NCI-H1417 treated with DMSO at 0.1 percent for 48 hours (cell line): ENCODE data around the gene SLC16A13.

Experiments
- DNase-seq: peaks from one replicate; lab custom pipeline; 2025; lab: John Stamatoyannopoulos, UW

Gene SLC16A13

DNA sequence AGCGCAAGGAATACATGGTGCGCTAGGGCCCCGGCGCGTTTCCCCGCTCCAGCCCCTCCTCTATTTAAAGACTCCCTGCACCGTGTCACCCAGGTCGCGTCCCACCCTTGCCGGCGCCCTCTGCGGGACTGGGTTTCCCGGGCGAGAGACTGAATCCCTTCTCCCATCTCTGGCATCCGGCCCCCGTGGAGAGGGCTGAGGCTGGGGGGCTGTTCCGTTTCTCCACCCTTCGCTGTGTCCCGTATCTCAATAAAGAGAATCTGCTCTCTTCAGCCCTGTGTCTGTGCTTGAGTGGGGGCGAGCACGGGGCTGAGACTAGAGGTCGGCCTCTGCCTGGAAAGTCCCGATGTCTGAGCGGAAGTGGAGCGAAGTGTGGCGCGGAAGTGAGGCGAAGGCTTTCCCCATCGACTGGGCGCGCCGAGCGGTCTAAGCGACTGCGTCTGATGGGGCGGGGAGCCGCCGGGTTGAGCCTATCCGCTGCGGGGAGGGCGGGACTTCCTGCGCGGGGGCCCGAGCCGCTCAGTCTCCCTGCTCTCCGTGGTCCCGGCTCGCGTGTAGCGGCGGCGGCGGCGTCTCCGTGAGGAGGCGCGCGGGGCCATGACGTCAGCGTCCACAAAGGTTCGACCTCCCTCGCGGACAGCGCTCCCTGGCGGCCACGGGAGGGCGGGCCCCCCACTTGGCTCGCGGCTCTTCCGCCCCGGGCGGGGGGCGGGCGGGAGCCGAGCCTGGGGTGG is 21.4 kb upstream of the SLC16A13 start:
- peak; percentile 35 for DNase-seq

DNA sequence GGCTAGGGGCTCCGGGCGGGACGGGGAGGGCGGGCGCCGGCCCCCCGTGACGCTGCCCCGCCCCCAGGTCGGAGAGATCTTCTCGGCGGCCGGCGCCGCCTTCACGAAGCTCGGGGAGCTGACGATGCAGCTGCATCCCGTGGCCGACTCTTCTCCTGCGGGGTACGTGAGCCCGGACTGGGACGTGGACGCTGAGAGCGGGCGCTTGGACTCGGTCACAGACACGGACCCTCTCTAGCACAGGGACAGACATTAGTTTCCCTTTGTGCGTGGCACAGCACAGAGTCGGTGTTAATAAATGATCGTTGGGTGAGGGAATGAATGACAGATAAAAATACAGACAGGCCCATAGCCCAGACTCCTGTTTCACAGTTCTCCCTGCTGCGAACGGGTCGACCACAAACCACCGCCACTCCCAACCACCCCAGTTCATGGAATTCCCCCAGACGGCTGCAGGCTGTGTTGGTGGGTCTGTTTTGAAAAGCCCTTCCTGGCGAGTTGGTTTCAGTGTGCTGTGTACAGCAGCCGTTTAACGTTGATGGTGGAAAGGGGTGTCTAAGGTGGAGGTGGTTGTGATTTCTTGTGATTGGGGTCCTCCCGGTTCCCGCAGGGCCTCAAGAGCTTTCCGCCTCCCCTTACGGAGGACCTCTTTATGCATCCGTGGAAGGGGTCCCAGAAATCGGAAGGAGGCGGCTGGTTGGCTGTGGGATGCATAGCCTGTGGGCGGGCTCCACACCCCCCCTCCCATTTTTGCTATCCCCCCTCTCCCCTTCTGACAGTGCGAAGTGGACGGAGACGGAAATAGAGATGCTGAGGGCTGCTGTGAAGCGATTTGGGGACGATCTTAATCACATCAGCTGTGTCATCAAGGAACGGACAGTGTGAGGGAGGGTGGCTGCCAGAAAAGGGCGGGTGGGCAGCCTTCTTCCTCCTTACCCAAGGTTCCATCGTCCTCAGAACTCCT is 20.5 kb upstream of the SLC16A13 start:
- DNase-seq, result no peak

DNA sequence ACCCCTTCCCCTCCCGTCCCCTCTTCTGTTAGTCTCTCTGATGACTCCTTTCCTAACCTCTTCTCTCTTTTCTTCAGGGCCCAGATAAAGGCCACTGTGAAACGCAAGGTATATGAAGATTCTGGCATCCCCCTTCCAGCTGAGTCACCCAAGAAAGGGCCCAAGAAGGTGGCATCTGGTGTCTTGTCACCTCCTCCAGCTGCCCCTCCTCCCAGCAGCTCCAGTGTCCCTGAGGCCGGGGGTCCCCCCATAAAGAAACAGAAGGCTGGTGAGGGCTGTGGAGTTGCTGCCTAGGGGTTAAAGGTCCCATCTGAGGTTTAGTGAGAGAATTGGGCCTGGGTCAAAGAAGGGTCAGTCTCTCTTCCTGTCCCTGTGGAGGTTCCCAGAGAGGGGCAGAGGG is 19.4 kb upstream of the SLC16A13 start:
- DNase-seq, result no peak

DNA sequence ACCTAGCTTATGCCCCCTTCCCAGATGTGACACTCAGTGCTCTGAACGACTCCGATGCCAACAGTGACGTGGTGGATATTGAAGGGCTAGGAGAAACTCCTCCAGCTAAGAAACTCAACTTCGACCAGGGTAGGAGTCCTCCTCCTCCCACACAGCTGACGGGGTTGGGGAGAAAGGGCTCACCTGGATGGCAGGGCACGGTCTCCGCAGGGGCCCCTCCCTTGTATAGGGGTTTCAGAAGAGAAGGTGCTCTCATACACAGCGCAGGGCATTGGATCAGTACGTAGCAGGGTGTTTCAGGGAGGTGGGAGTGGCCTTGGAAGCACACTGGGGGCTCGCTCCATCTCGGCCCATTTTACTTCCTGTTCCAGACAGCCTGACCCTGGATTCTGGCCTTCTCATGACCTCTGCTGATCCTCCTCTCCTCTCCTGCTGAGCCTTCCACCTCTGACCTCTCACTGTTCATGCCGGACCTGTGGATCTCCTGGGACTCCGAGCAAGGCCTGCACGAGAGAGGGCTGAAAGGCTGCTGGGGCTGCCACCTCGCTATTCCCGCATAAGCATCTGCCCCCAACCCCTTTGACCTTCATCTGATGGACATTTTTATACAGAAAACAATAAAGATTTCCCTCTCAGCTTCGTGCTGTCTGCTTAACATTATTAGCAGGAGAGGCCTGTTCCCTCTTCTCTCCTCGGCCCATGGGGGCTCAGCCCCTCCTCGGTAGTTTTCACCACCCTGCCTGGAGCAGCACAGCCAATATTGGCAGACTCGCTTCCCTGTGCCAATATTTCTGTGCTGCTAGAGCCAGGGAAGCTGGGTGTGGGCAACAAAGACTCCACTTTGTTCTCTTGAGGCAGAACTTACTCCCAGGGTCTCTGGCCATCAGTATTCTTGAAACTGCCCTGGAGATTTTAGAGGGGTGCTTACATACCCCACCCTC is 18.7 kb upstream of the SLC16A13 start:
- no peak for DNase-seq

- DNase-seq, result no peak
These were observed 18.0 kb upstream of the SLC16A13 start for GRCh38 chr17:7017827-7018200.

GRCh38 chr17:7018331-7018964 is 17.4 kb upstream of the SLC16A13 start:
- no peak for DNase-seq

DNA sequence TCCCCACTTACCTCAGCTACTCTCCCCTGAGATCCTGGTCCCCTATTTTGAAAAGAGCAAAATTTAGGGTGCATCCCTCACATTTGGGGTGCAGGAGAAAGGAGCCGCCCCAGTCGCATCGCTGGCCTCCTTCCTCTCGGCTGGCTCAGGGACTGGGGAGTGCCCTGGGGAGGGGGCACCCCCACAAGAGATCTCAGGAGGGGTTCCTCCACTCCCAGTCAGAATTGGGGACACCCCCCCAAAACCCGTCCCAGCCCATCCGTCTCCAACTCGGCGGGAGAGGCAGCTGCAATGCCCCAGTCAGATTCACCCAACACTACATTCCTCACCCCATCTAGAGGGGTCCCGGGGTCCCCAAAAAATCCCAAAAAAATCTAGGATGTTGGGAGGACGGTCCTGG is 16.4 kb upstream of the SLC16A13 start:
- no peak for DNase-seq

- DNase-seq, result no peak
These were observed 15.8 kb upstream of the SLC16A13 start for GRCh38 chr17:7019839-7020519.

- no peak for DNase-seq
These were observed 14.7 kb upstream of the SLC16A13 start for GRCh38 chr17:7020894-7021664.

GRCh38 chr17:7021993-7022778 is 13.6 kb upstream of the SLC16A13 start:
- DNase-seq, result no peak

GRCh38 chr17:7022781-7023571 is 12.8 kb upstream of the SLC16A13 start, which contains the start of gene BCL6B:
BCL6B (plus strand) TSS chr17:7023050; CDS start chr17:7023672, 622 bp downstream.
- no peak for DNase-seq

GRCh38 chr17:7023576-7024401 is 12.0 kb upstream of the SLC16A13 start:
- DNase-seq, result no peak

DNA sequence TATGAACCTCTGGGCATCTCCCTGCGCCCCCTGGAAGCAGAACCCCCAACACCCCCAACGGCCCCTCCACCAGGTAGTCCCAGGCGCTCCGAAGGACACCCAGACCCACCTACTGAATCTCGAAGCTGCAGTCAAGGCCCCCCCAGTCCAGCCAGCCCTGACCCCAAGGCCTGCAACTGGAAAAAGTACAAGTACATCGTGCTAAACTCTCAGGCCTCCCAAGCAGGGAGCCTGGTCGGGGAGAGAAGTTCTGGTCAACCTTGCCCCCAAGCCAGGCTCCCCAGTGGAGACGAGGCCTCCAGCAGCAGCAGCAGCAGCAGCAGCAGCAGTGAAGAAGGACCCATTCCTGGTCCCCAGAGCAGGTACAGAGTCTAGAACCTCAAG is 11.4 kb upstream of the SLC16A13 start:
- no peak for DNase-seq

DNA sequence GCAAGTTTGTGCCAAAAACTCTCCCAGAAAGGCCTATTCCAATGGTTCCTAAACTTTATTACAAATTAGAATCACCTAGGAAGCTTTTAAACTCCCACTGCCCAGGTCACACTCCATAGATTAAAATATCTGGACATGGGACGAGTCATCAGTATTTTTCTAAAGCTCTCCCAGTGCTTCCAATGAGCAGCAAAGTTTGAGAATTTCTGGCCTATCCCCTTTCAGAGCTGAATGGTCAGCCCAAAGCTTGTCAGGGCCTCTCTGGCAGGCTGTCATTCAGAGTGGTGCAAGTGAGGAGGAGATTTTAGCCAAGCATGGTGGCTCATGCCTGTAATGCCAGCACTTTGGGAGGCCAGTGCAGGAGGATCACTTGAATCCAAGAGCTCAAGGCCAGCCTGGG is 10.6 kb upstream of the SLC16A13 start:
- no peak for DNase-seq

DNA sequence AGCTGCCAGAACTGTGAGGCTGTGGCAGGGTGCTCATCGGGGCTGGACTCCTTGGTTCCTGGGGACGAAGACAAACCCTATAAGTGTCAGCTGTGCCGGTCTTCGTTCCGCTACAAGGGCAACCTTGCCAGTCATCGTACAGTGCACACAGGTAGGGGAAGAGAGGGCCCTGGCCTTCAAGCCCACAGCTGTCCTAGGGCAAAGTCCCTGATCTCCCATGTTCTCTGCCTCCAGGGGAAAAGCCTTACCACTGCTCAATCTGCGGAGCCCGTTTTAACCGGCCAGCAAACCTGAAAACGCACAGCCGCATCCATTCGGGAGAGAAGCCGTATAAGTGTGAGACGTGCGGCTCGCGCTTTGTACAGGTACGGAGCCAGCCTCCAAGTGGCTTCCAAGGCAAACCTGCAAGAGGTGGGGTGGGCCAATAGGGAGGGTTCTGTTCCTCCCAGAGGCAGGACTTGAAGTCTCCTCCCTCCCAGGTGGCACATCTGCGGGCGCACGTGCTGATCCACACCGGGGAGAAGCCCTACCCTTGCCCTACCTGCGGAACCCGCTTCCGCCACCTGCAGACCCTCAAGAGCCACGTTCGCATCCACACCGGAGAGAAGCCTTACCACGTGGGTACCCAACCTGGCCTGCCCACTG is 9.2 kb upstream of the SLC16A13 start:
- no peak for DNase-seq

- DNase-seq, result no peak
These were observed 8.5 kb upstream of the SLC16A13 start for GRCh38 chr17:7027335-7027734.

- DNase-seq, result no peak
These were observed 6.7 kb upstream of the SLC16A13 start for GRCh38 chr17:7029096-7029495.
